Esophagus muscularis mucosa (tissue), 4 donors: Measurements from ENCODE around the gene WNK1.

ENCODE experiments used
- EP300 ChIP-seq: sonication (generic); formaldehyde crosslinking; IDR thresholded peaks from one replicate; pipeline ENCODE4 v1.6.1; 2017; ENCODE audit warnings: antibody characterized with exemption
- POLR2A ChIP-seq: fragments of 450-650 bp; IDR thresholded peaks from one replicate; pipeline ENCODE4 v1.6.1; 2017; ENCODE audit warnings: antibody characterized with exemption, moderate library complexity, mild to moderate bottlenecking, low read depth
- POLR2AphosphoS5 ChIP-seq, 2 donors: sonication (generic); formaldehyde crosslinking; IDR thresholded peaks; one replicate each; pipeline ENCODE4 v1.6.1; 2017; ENCODE audit warnings: antibody characterized with exemption in 2 of 2
- TF ChIP-seq, protein P1 (sequence below), 3 experiments: fragments of 200-600 bp in 2 of 3; fragments of 450-650 bp in 1 of 3; sonication (generic) in 2 of 3; IDR thresholded peaks; one replicate each; pipeline ENCODE4 v1.5.1; 2017 to 2019; ENCODE audit warnings: antibody characterized with exemption in 3 of 3, mild to moderate bottlenecking in 2 of 3, moderate library complexity in 1 of 3

GRCh38 chr12:951176-951575 lies 198.8 kb downstream of the WNK1 start:
- TF ChIP-seq, protein P1, sequence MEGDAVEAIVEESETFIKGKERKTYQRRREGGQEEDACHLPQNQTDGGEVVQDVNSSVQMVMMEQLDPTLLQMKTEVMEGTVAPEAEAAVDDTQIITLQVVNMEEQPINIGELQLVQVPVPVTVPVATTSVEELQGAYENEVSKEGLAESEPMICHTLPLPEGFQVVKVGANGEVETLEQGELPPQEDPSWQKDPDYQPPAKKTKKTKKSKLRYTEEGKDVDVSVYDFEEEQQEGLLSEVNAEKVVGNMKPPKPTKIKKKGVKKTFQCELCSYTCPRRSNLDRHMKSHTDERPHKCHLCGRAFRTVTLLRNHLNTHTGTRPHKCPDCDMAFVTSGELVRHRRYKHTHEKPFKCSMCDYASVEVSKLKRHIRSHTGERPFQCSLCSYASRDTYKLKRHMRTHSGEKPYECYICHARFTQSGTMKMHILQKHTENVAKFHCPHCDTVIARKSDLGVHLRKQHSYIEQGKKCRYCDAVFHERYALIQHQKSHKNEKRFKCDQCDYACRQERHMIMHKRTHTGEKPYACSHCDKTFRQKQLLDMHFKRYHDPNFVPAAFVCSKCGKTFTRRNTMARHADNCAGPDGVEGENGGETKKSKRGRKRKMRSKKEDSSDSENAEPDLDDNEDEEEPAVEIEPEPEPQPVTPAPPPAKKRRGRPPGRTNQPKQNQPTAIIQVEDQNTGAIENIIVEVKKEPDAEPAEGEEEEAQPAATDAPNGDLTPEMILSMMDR (IDR thresholded peaks at IDR 0.05): no peak
- TF ChIP-seq POLR2A: no peak
- TF ChIP-seq EP300: no peak
- no peak for TF ChIP-seq POLR2AphosphoS5 (IDR thresholded peaks at IDR 0.05)
